CD8-positive, alpha-beta memory T cell (primary cell): ENCODE results near the gene CDH8. TPM values are rescaled to one million over a fixed set of nuclear protein-coding genes. Genes with fewer than 3 reads are reported as not detected.

Source experiments
- CTCF ChIA-PET: fragments of 350-600 bp; sonication (Branson Sonifier 250); formaldehyde crosslinking; loops from one replicate; lab custom pipeline; 2021; ENCODE audit warnings: antibody characterized with exemption; lab: Charles Lee
- POLR2A ChIA-PET: fragments of 350-600 bp; sonication (Branson Sonifier 250); formaldehyde crosslinking; loops from one replicate; lab custom pipeline; 2021; ENCODE audit warnings: antibody characterized with exemption; lab: Charles Lee
- DNase-seq, 5 donors: peaks; one replicate each; pipeline versions ENCODE4 v3.0.0 to v3.0.0-alpha.2; 2020 to 2022; ENCODE audit warnings: mixed read lengths in 1 of 5
- H3K27ac ChIP-seq: one replicate; pipeline ENCODE4 v1.7.0; 2013; ENCODE audit warnings: low read depth, mild to moderate bottlenecking, low read length, moderate library complexity
- H3K27me3 ChIP-seq: 2 replicates; pipeline ENCODE4 v1.7.0; 2013; ENCODE audit warnings: low read length, mild to moderate bottlenecking; ENCODE audit not compliant: insufficient read depth, poor library complexity, severe bottlenecking
- H3K36me3 ChIP-seq: 2 replicates; pipeline ENCODE4 v1.7.0; 2013; ENCODE audit warnings: mild to moderate bottlenecking, low read length, moderate library complexity; ENCODE audit not compliant: insufficient read depth
- H3K4me1 ChIP-seq: 2 replicates; pipeline ENCODE4 v1.7.0; 2013; ENCODE audit warnings: mild to moderate bottlenecking, low read length, moderate library complexity; ENCODE audit not compliant: insufficient read depth
- H3K4me3 ChIP-seq: 2 replicates; pipeline ENCODE4 v1.7.0; 2013; ENCODE audit warnings: mild to moderate bottlenecking, low read length
- H3K9me3 ChIP-seq: 2 replicates; pipeline ENCODE4 v1.7.0; 2013; ENCODE audit warnings: mild to moderate bottlenecking, low read length
- H3K27ac Mint-ChIP-seq, 8 donors: one replicate each; pipeline ENCODE4 v1.8.0; 2020 to 2021; ENCODE audit warnings: mixed read lengths in 8 of 8, mild to moderate bottlenecking in 6 of 8, inconsistent platforms in 3 of 8, moderate library complexity in 3 of 8
- H3K27me3 Mint-ChIP-seq, 2 donors: one replicate each; pipeline ENCODE4 v1.8.0; 2020 to 2021; ENCODE audit warnings: mixed read lengths in 2 of 2, mild to moderate bottlenecking in 1 of 2, moderate library complexity in 1 of 2
- H3K36me3 Mint-ChIP-seq, 3 donors: one replicate each; pipeline ENCODE4 v1.8.0; 2020 to 2021; ENCODE audit warnings: mixed read lengths in 3 of 3, inconsistent platforms in 1 of 3, mild to moderate bottlenecking in 1 of 3
- H3K4me1 Mint-ChIP-seq, 3 donors: one replicate each; pipeline ENCODE4 v1.8.0; 2020 to 2021; ENCODE audit warnings: mixed read lengths in 3 of 3, inconsistent platforms in 1 of 3, mild to moderate bottlenecking in 1 of 3
- H3K4me3 Mint-ChIP-seq, 7 donors: one replicate each; pipeline ENCODE4 v1.8.0; 2020 to 2021; ENCODE audit warnings: mixed read lengths in 7 of 7, mild to moderate bottlenecking in 6 of 7, moderate library complexity in 4 of 7, inconsistent platforms in 2 of 7
- H3K9me3 Mint-ChIP-seq, 5 donors: one replicate each; pipeline ENCODE4 v1.8.0; 2020 to 2022; ENCODE audit warnings: mixed read lengths in 5 of 5, mild to moderate bottlenecking in 3 of 5, moderate library complexity in 2 of 5, inconsistent platforms in 1 of 5
- polyA plus RNA-seq: library from polyadenylated mRNA; unstranded; fragments of 300-500 nt; fragmentation: Illumina TruSeq; gene quantifications from one replicate; pipeline ENCODE4 v1.2.3, GENCODE V29; 2021
- total RNA-seq, 2 experiments: library from RNA; stranded (reverse); gene quantifications; one replicate each; pipeline ENCODE4 v1.2.3, GENCODE V29; 2021

Gene CDH8
- total and polyA plus RNA-seq, 3 experiments from 2014 or later: not detected

GRCh38 chr16:61891460-61891859 lies 144.8 kb downstream of the CDH8 start:
- no peaks in the 10 kb centered on the region for H3K36me3 Mint-ChIP-seq
- no peak overlapping the region for H3K27ac ChIP-seq
- no peak overlapping the region for H3K4me3 Mint-ChIP-seq
- no peaks in the 10 kb centered on the region for H3K27me3 ChIP-seq
- no peaks in the 10 kb centered on the region for H3K9me3 ChIP-seq
- no peak overlapping the region for H3K27ac Mint-ChIP-seq
- no peaks in the 10 kb centered on the region for H3K27me3 Mint-ChIP-seq
- no peaks in the 10 kb centered on the region for H3K4me1 Mint-ChIP-seq
- ChIA-PET CTCF (no interaction called here), POLR2A (no interaction called here)
- no peaks in the 10 kb centered on the region for H3K36me3 ChIP-seq
- DNase-seq: no peak
- peaks cover 4 to 47% (median 22%) of the 10 kb centered on the region in 5 donors for H3K9me3 Mint-ChIP-seq
- no peak overlapping the region for H3K4me3 ChIP-seq
- H3K4me1 ChIP-seq: no peaks in the 10 kb centered on the region

- Mint-ChIP-seq H3K27me3 (no peaks in the 10 kb centered on the region), H3K36me3 (no peaks in the 10 kb centered on the region), H3K4me1 (no peaks in the 10 kb centered on the region), H3K9me3 (peaks cover 4 to 58% (median 24%) of the 10 kb centered on the region in 5 donors), H3K27ac (no peak overlapping the region), H3K4me3 (no peak overlapping the region)
- no peak for DNase-seq
- Histone ChIP-seq H3K9me3 (no peaks in the 10 kb centered on the region), H3K4me3 (no peak overlapping the region), H3K27ac (no peak overlapping the region), H3K4me1 (no peaks in the 10 kb centered on the region), H3K27me3 (no peaks in the 10 kb centered on the region), H3K36me3 (no peaks in the 10 kb centered on the region)
- ChIA-PET CTCF (no interaction called here), POLR2A (no interaction called here)
These were observed 145.9 kb downstream of the CDH8 start for GRCh38 chr16:61890386-61890785.

- Mint-ChIP-seq H3K27me3 (no peaks in the 10 kb centered on the region), H3K4me3 (no peak overlapping the region), H3K9me3 (peaks cover 7 to 50% (median 16%) of the 10 kb centered on the region in 5 donors), H3K36me3 (no peaks in the 10 kb centered on the region), H3K4me1 (no peaks in the 10 kb centered on the region), H3K27ac (no peak overlapping the region)
- CTCF ChIA-PET: no interaction called here
- POLR2A ChIA-PET: no interaction called here
- H3K4me1 ChIP-seq: no peaks in the 10 kb centered on the region
- no peaks in the 10 kb centered on the region for H3K27me3 ChIP-seq
- no peaks in the 10 kb centered on the region for H3K9me3 ChIP-seq
- H3K27ac ChIP-seq: no peak overlapping the region
- no peaks in the 10 kb centered on the region for H3K36me3 ChIP-seq
- no peak for DNase-seq
- H3K4me3 ChIP-seq: no peak overlapping the region
These were observed 148.3 kb downstream of the CDH8 start for GRCh38 chr16:61887903-61888302.

DNA sequence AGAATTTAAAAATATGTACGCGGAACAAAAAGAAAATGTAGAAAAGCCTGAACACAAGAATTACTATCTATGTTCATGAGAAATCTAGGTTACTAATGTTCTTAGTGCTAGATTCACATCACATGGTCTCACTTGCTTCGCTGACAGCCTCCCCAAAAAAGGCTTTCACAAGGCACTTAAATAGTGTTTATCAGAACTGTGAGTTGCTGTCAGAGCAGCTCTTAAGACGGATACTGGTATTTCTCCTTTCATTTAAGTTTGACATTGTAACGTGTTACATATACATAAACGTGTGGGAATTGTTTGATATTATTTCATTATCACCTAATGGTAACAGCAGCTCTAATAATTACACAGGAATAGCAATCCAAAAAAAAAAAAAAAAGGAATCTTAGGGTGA lies 150.9 kb downstream of the CDH8 start:
- CTCF ChIA-PET: no interaction called here
- no peak for DNase-seq
- H3K9me3 ChIP-seq: no peaks in the 10 kb centered on the region

DNA sequence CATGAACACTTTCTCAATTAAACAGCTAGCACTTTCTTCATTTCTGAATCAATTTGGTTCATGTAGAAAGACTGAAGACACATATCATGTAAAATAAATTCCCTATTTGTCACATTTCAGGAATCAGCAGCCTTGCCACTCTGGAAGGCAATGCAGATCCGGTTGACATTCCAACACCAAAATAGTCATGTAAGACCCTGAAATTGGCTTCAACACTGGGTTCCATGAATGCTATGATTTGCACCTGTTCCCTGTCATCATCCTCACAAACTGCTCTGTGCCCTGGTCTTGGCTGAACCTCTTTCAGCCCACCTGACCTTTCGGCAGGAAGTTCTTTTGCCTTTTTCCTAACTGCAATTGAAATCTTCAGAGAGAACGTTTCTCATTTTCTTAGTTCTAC lies 156.9 kb downstream of the CDH8 start:
- Histone ChIP-seq H3K36me3 (no peaks in the 10 kb centered on the region), H3K4me3 (no peak overlapping the region), H3K4me1 (no peaks in the 10 kb centered on the region), H3K9me3 (no peaks in the 10 kb centered on the region), H3K27me3 (no peaks in the 10 kb centered on the region), H3K27ac (no peak overlapping the region)
- ChIA-PET CTCF (no interaction called here), POLR2A (no interaction called here)
- no peak overlapping the region for H3K27ac Mint-ChIP-seq
- no peak overlapping the region for H3K4me3 Mint-ChIP-seq
- no peaks in the 10 kb centered on the region for H3K36me3 Mint-ChIP-seq
- H3K27me3 Mint-ChIP-seq: no peaks in the 10 kb centered on the region
- peaks cover 2 to 40% (median 16%) of the 10 kb centered on the region in 5 donors for H3K9me3 Mint-ChIP-seq
- no peaks in the 10 kb centered on the region for H3K4me1 Mint-ChIP-seq
- no peak for DNase-seq

More for the DNA sequence above, 150.9 kb downstream of the CDH8 start:
- H3K27ac Mint-ChIP-seq: no peak overlapping the region
- no peak overlapping the region for H3K4me3 Mint-ChIP-seq
- no peaks in the 10 kb centered on the region for H3K36me3 ChIP-seq
- H3K9me3 Mint-ChIP-seq: peaks cover 7 to 47% (median 20%) of the 10 kb centered on the region in 5 donors
- no peaks in the 10 kb centered on the region for H3K4me1 Mint-ChIP-seq
- no peak overlapping the region for H3K4me3 ChIP-seq
- no peak overlapping the region for H3K27ac ChIP-seq
- H3K27me3 ChIP-seq: no peaks in the 10 kb centered on the region
- H3K27me3 Mint-ChIP-seq: no peaks in the 10 kb centered on the region
- H3K4me1 ChIP-seq: no peaks in the 10 kb centered on the region
- POLR2A ChIA-PET: no interaction called here
- no peaks in the 10 kb centered on the region for H3K36me3 Mint-ChIP-seq

- CTCF ChIA-PET: no interaction called here
- DNase-seq: no peak
- no peaks in the 10 kb centered on the region for H3K36me3 ChIP-seq
- H3K27ac Mint-ChIP-seq: no peak overlapping the region
- no peaks in the 10 kb centered on the region for H3K27me3 ChIP-seq
- H3K36me3 Mint-ChIP-seq: no peaks in the 10 kb centered on the region
- POLR2A ChIA-PET: no interaction called here
- no peaks in the 10 kb centered on the region for H3K27me3 Mint-ChIP-seq
- no peak overlapping the region for H3K4me3 Mint-ChIP-seq
- no peak overlapping the region for H3K4me3 ChIP-seq
- H3K9me3 ChIP-seq: no peaks in the 10 kb centered on the region
- no peaks in the 10 kb centered on the region for H3K4me1 Mint-ChIP-seq
- H3K9me3 Mint-ChIP-seq: peaks cover 2 to 41% (median 21%) of the 10 kb centered on the region in 5 donors
- H3K4me1 ChIP-seq: no peaks in the 10 kb centered on the region
- H3K27ac ChIP-seq: no peak overlapping the region
These were observed 158.8 kb downstream of the CDH8 start for GRCh38 chr16:61877436-61877835.

- H3K27ac Mint-ChIP-seq: no peak overlapping the region
- no peaks in the 10 kb centered on the region for H3K4me1 Mint-ChIP-seq
- no peaks in the 10 kb centered on the region for H3K27me3 Mint-ChIP-seq
- Histone ChIP-seq H3K4me1 (no peaks in the 10 kb centered on the region), H3K27me3 (no peaks in the 10 kb centered on the region), H3K9me3 (no peaks in the 10 kb centered on the region), H3K36me3 (no peaks in the 10 kb centered on the region), H3K27ac (no peak overlapping the region), H3K4me3 (no peak overlapping the region)
- no peak for DNase-seq
- ChIA-PET CTCF (no interaction called here), POLR2A (no interaction called here)
- H3K9me3 Mint-ChIP-seq: peaks cover 24 to 44% (median 25%) of the 10 kb centered on the region in 5 donors
- no peaks in the 10 kb centered on the region for H3K36me3 Mint-ChIP-seq
- H3K4me3 Mint-ChIP-seq: no peak overlapping the region
These were observed 163.5 kb downstream of the CDH8 start for GRCh38 chr16:61872778-61873119.

- no peaks in the 10 kb centered on the region for H3K9me3 ChIP-seq
- ChIA-PET POLR2A (no interaction called here), CTCF (no interaction called here)
- Mint-ChIP-seq H3K36me3 (no peaks in the 10 kb centered on the region), H3K27me3 (no peaks in the 10 kb centered on the region), H3K4me1 (no peaks in the 10 kb centered on the region), H3K27ac (no peak overlapping the region), H3K9me3 (peaks cover 21 to 45% (median 26%) of the 10 kb centered on the region in 5 donors), H3K4me3 (no peak overlapping the region)
- DNase-seq: no peak
- no peaks in the 10 kb centered on the region for H3K36me3 ChIP-seq
- H3K4me3 ChIP-seq: no peak overlapping the region
- no peaks in the 10 kb centered on the region for H3K27me3 ChIP-seq
- no peaks in the 10 kb centered on the region for H3K4me1 ChIP-seq
- no peak overlapping the region for H3K27ac ChIP-seq
These were observed 164.1 kb downstream of the CDH8 start for GRCh38 chr16:61871837-61872777.
